Muscle layer of colon (tissue), 2 donors: ENCODE measurements around the gene RGMA.

Experiments
- H3K27ac ChIP-seq: one replicate; pipeline ENCODE4 v1.7.0; 2013; ENCODE audit warnings: low read depth, mild to moderate bottlenecking, low read length, moderate library complexity
- H3K27me3 ChIP-seq, 2 donors: one replicate each; pipeline ENCODE4 v1.7.0; 2013; ENCODE audit warnings: low read length in 2 of 2, mild to moderate bottlenecking in 2 of 2; ENCODE audit not compliant: insufficient read depth in 2 of 2, control insufficient read depth in 1 of 2
- H3K36me3 ChIP-seq: one replicate; pipeline ENCODE4 v1.7.0; 2013; ENCODE audit warnings: mild to moderate bottlenecking, low read length; ENCODE audit not compliant: insufficient read depth
- H3K4me1 ChIP-seq: one replicate; pipeline ENCODE4 v1.7.0; 2013; ENCODE audit warnings: mild to moderate bottlenecking, low read length; ENCODE audit not compliant: insufficient read depth
- H3K4me3 ChIP-seq, 2 donors: one replicate each; pipeline ENCODE4 v1.7.0; 2013; ENCODE audit warnings: low read length in 2 of 2, low read depth in 1 of 2, mild to moderate bottlenecking in 1 of 2, moderate library complexity in 1 of 2
- H3K9ac ChIP-seq: one replicate; pipeline ENCODE4 v1.7.0; 2013; ENCODE audit warnings: low read length
- H3K9me3 ChIP-seq: one replicate; pipeline ENCODE4 v1.7.0; 2013; ENCODE audit warnings: mild to moderate bottlenecking, low read length
- donor health status: abdominal sarcoma.
- donor health status: Adenocarcinoma of cecum.

The RGMA gene

GRCh38 chr15:93074599-93074998 lies 14.4 kb downstream of the RGMA start:
- no peak overlapping the region for H3K4me3 ChIP-seq
- no peak overlapping the region for H3K9ac ChIP-seq
- H3K4me1 ChIP-seq: peaks cover 55% of the 10 kb centered on the region
- H3K27ac ChIP-seq: peak overlapping the region; percentile 99
- H3K9me3 ChIP-seq: no peaks in the 10 kb centered on the region
- H3K36me3 ChIP-seq: no peaks in the 10 kb centered on the region
- peaks cover 0 to 6% of the 10 kb centered on the region in 2 donors for H3K27me3 ChIP-seq

GRCh38 chr15:93073465-93073952 lies 15.5 kb downstream of the RGMA start:
- Histone ChIP-seq H3K27ac (peak overlapping the region; percentile 99), H3K36me3 (no peaks in the 10 kb centered on the region), H3K4me1 (peaks cover 54% of the 10 kb centered on the region), H3K9me3 (no peaks in the 10 kb centered on the region), H3K4me3 (peak overlapping the region; percentile 41 to 92), H3K27me3 (peaks cover 0 to 6% of the 10 kb centered on the region in 2 donors), H3K9ac (peak overlapping the region; percentile 3)

GRCh38 chr15:93072411-93073394 lies 16.3 kb downstream of the RGMA start:
- H3K4me1 ChIP-seq: peaks cover 62% of the 10 kb centered on the region
- no peaks in the 10 kb centered on the region for H3K9me3 ChIP-seq
- peak overlapping the region; percentile 99 for H3K27ac ChIP-seq
- peak overlapping the region; percentile 84 for H3K9ac ChIP-seq
- peaks cover 0 to 6% of the 10 kb centered on the region in 2 donors for H3K27me3 ChIP-seq
- no peaks in the 10 kb centered on the region for H3K36me3 ChIP-seq
- H3K4me3 ChIP-seq: peak overlapping the region; percentile 86 to 92

- peak overlapping the region; percentile 84 for H3K9ac ChIP-seq
- peak overlapping the region; percentile 99 for H3K27ac ChIP-seq
Measured at GRCh38 chr15:93072011-93072410, 17.0 kb downstream of the RGMA start.

GRCh38 chr15:93071469-93071936 lies 17.5 kb downstream of the RGMA start:
- peak overlapping the region; percentile 86 to 92 for H3K4me3 ChIP-seq
- H3K27ac ChIP-seq: peak overlapping the region; percentile 99
- H3K9ac ChIP-seq: peak overlapping the region; percentile 84
- peaks cover 0 to 6% of the 10 kb centered on the region in 2 donors for H3K27me3 ChIP-seq
- no peaks in the 10 kb centered on the region for H3K36me3 ChIP-seq
- H3K9me3 ChIP-seq: no peaks in the 10 kb centered on the region
- peaks cover 65% of the 10 kb centered on the region for H3K4me1 ChIP-seq

More at GRCh38 chr15:93072011-93072410, 17.0 kb downstream of the RGMA start:
- Histone ChIP-seq H3K36me3 (no peaks in the 10 kb centered on the region), H3K27me3 (peaks cover 0 to 6% of the 10 kb centered on the region in 2 donors), H3K9me3 (no peaks in the 10 kb centered on the region), H3K4me1 (peaks cover 62% of the 10 kb centered on the region), H3K4me3 (peak overlapping the region; percentile 86 to 92)

GRCh38 chr15:93070551-93071296 lies 18.3 kb downstream of the RGMA start:
- Histone ChIP-seq H3K27me3 (peaks cover 0 to 6% of the 10 kb centered on the region in 2 donors), H3K36me3 (no peaks in the 10 kb centered on the region), H3K4me3 (peak overlapping the region; percentile 86 to 92), H3K9ac (peak overlapping the region; percentile 84), H3K27ac (peak overlapping the region; percentile 99), H3K4me1 (peaks cover 63% of the 10 kb centered on the region), H3K9me3 (no peaks in the 10 kb centered on the region)

GRCh38 chr15:93070132-93070531 lies 18.9 kb downstream of the RGMA start:
- Histone ChIP-seq H3K36me3 (no peaks in the 10 kb centered on the region), H3K4me3 (peak overlapping the region; percentile 86 to 92), H3K9ac (peak overlapping the region; percentile 84), H3K27ac (peak overlapping the region; percentile 99), H3K9me3 (no peaks in the 10 kb centered on the region), H3K27me3 (peaks cover 0 to 6% of the 10 kb centered on the region in 2 donors), H3K4me1 (peaks cover 63% of the 10 kb centered on the region)

GRCh38 chr15:93068581-93069199 lies 20.3 kb downstream of the RGMA start:
- peaks cover 9% of the 10 kb centered on the region for H3K36me3 ChIP-seq
- H3K9ac ChIP-seq: peak overlapping the region; percentile 84
- H3K4me3 ChIP-seq: no peak overlapping the region
- H3K4me1 ChIP-seq: peaks cover 69% of the 10 kb centered on the region
- no peaks in the 10 kb centered on the region for H3K9me3 ChIP-seq
- peak overlapping the region; percentile 99 for H3K27ac ChIP-seq
- peaks cover 0 to 6% of the 10 kb centered on the region in 2 donors for H3K27me3 ChIP-seq

GRCh38 chr15:93067649-93068085 lies 21.3 kb downstream of the RGMA start:
- H3K4me1 ChIP-seq: peaks cover 75% of the 10 kb centered on the region

GRCh38 chr15:93066834-93067648 lies 22.0 kb downstream of the RGMA start:
- peak overlapping the region; percentile 99 for H3K27ac ChIP-seq
- no peaks in the 10 kb centered on the region for H3K27me3 ChIP-seq
- H3K9ac ChIP-seq: no peak overlapping the region
- no peak overlapping the region for H3K4me3 ChIP-seq
- peaks cover 80% of the 10 kb centered on the region for H3K4me1 ChIP-seq
- no peaks in the 10 kb centered on the region for H3K9me3 ChIP-seq
- H3K36me3 ChIP-seq: peaks cover 13% of the 10 kb centered on the region

More at GRCh38 chr15:93067649-93068085, 21.3 kb downstream of the RGMA start:
- no peak overlapping the region for H3K9ac ChIP-seq
- H3K9me3 ChIP-seq: no peaks in the 10 kb centered on the region
- peak overlapping the region; percentile 99 for H3K27ac ChIP-seq
- H3K27me3 ChIP-seq: peaks cover 0 to 5% of the 10 kb centered on the region in 2 donors
- H3K36me3 ChIP-seq: peaks cover 13% of the 10 kb centered on the region
- no peak overlapping the region for H3K4me3 ChIP-seq
